ENCODE results near the gene KRTAP10-1.
"Not testable (repeated sequence)": the region's sequence is repeated elsewhere in the genome, so short reads cannot be mapped to it uniquely, and the experiment has no call there.

The KRTAP10-1 gene

DNA sequence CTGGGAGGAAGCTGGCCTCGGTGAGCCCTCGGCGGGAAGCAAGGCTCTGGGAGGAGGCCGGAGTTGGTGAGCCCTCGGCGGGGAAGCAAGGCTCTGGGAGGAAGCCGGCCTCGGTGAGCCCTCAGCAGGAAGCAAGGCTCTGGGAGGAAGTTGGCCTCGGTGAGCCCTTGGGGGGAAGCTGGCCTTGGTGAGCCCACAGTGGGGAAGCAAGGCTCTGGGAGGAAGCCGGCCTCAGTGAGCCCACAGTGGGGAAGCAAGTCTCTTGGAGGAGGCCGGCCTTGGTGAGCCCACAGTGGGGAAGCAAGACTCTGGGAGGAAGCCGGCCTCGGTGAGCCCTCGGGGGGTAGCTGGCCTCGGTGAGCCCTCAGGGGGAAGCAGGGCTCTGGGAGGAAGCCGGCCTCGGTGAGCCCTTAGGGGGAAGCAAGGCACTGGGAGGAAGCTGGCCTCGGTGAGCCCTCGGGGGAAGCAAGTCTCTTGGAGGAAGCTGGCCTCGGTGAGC, 36.0 kb downstream of the KRTAP10-1 start:
- DNase-seq (ENCODE audit: low read depth) = no peak
- TF ChIP-seq CTCF (IDR thresholded peaks at IDR 0.05; ENCODE audit: insufficient read depth, low read depth, low read length, missing control alignments) = no peak
- no peak overlapping the region for H3K4me3 ChIP-seq (ENCODE audit: low read length)

DNA sequence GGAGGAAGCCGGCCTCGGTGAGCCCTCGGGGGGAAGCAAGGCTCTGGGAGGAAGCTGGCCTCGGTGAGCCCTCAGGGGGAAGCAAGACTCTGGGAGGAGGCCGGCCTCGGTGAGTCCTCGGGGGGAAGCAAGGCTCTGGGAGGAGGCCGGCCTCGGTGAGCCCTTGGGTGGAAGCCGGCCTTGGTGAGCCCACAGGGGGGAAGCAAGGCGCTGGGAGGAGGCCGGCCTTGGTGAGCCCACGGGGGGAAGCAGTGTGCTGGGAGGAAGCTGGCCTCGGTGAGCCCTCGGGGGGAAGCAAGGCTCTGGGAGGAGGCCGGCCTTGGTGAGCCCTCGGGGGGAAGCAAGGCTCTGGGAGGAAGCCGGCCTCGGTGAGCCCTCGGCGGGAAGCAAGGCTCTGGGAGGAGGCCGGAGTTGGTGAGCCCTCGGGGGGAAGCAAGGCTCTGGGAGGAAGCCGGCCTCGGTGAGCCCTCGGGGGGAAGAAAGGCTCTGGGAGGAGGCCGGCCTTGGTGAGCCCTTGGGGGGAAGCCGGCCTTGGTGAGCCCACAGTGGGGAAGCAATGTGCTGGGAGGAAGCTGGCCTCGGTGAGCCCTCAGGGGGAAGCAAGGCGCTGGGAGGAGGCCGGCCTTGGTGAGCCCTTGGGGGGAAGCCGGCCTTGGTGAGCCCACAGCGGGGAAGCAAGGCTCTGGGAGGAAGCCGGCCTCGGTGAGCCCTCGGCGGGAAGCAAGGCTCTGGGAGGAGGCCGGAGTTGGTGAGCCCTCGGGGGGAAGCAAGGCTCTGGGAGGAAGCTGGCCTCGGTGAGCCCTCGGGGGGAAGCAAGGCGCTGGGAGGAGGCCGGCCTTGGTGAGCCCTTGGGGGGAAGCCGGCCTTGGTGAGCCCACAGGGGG, 36.7 kb downstream of the KRTAP10-1 start:
- H3K4me3 ChIP-seq (ENCODE audit: low read length); DNase-seq (ENCODE audit: low read depth): not testable (repeated sequence)

DNA sequence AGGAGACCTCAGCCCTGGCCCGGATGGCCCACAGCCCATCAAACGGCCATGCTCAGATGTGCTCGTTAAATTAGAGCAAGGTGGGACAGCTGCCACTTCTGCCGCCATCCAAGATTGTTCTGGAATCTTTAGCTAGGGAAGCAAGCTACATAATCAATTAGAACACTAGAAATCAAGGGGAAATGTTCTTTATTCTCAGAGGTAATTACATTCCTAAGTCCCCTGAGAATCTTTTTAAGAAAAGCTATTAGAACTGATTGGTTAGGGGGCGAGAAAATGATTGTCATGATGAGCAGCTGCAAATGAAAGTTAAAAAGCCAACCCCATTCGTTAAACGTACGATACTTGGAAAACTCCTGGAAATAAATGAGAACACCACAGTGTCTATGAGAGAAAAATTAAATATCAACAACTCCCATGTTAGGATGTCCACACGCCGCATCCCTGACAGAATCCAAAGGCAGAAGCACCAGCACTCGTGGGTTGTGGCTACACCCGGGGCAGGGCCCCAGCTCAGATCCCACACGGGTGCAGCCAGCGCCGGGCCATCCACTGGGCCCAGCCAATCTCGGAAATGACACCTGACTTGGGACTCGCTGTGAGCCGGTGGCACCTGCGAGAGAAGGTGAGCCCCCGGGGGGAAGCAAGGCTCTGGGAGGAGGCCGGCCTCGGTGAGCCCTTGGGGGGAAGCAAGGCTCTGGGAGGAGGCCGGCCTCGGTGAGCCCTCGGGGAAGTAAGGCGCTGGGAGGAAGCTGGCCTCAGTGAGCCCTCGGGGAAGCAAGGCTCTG, 37.6 kb downstream of the KRTAP10-1 start:
- no peak for TF ChIP-seq CTCF (IDR thresholded peaks at IDR 0.05; ENCODE audit: insufficient read depth, low read depth, low read length, missing control alignments)
- H3K4me3 ChIP-seq (ENCODE audit: low read length) = no peak overlapping the region
- DNase-seq (ENCODE audit: low read depth) = no peak

DNA sequence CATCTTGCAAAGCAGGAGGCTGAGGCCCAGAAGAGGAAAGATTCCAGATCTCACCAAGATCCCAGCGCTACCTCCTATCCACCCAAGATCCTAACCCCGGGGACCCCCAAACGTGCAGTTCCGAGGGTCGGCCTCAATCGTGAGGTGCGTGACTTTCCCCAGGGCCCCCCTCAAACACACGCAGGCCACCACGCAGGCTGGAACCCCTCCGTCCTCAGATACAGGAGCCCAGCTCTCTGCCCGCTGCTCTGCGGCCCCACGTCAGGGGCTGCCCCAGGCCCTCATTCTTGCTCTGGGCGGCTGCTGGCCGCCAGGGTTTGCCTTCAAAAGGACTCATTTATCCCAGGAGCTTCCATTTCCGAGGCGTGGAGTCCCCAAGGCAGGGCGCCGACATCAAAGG, 39.9 kb downstream of the KRTAP10-1 start:
- no peak overlapping the region for H3K4me3 ChIP-seq (ENCODE audit: low read length)
- DNase-seq (ENCODE audit: low read depth) = no peak
- no peak for TF ChIP-seq CTCF (IDR thresholded peaks at IDR 0.05; ENCODE audit: insufficient read depth, low read depth, low read length, missing control alignments)

- DNase-seq (ENCODE audit: low read depth) = no peak
- no peak overlapping the region for H3K4me3 ChIP-seq (ENCODE audit: low read length)
- no peak for TF ChIP-seq CTCF (IDR thresholded peaks at IDR 0.05; ENCODE audit: insufficient read depth, low read depth, low read length, missing control alignments)
Measured at GRCh38 chr21:44499631-44500030, 40.4 kb downstream of the KRTAP10-1 start.

GRCh38 chr21:44499211-44499560, 40.8 kb downstream of the KRTAP10-1 start:
- no peak for DNase-seq (ENCODE audit: low read depth)
- H3K4me3 ChIP-seq (ENCODE audit: low read length) = no peak overlapping the region
- TF ChIP-seq CTCF (IDR thresholded peaks at IDR 0.05; ENCODE audit: insufficient read depth, low read depth, low read length, missing control alignments) = no peak
